Subcutaneous adipose tissue (tissue), 4 donors: ENCODE measurements around the gene P2RX5. TPM values are rescaled to one million over a fixed set of nuclear protein-coding genes. Genes with fewer than 3 reads are reported as not detected.

Source experiments
- total RNA-seq, 4 donors: library from RNA; depleted of rRNA; stranded (reverse); fragments of >200 nt; gene quantifications; one replicate each; pipeline ENCODE4 v1.1.0, GENCODE V29; 2016
- TF ChIP-seq, protein P1 (sequence below): fragments of 450-650 bp; IDR thresholded peaks from one replicate; pipeline ENCODE4 v1.5.1; 2016; ENCODE audit warnings: low read depth, mild to moderate bottlenecking, control low read depth, antibody characterized with exemption, moderate library complexity

Gene P2RX5
- total RNA-seq, 4 donors from 2014 or later, result 0.68 TPM; not detected in 3

DNA sequence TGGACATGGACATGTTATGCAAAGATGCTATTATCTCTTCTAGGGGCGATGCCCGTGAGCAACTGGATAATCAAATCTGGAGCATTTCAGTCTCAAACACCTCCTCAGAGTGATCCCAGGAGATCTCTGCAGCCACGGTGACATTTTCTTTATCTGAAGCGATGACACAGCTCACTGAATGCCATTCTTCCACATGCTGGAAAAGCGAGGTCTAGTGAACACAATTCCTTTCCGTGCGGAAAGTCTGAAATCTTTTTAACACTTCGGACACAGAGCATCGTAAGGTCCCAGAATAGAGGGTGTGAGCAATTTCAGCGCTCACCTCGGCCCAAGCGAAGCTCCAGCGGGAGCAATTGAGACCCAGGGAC, 27.2 kb upstream of the P2RX5 start:
- TF ChIP-seq, protein P1, sequence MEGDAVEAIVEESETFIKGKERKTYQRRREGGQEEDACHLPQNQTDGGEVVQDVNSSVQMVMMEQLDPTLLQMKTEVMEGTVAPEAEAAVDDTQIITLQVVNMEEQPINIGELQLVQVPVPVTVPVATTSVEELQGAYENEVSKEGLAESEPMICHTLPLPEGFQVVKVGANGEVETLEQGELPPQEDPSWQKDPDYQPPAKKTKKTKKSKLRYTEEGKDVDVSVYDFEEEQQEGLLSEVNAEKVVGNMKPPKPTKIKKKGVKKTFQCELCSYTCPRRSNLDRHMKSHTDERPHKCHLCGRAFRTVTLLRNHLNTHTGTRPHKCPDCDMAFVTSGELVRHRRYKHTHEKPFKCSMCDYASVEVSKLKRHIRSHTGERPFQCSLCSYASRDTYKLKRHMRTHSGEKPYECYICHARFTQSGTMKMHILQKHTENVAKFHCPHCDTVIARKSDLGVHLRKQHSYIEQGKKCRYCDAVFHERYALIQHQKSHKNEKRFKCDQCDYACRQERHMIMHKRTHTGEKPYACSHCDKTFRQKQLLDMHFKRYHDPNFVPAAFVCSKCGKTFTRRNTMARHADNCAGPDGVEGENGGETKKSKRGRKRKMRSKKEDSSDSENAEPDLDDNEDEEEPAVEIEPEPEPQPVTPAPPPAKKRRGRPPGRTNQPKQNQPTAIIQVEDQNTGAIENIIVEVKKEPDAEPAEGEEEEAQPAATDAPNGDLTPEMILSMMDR, result no peak

DNA sequence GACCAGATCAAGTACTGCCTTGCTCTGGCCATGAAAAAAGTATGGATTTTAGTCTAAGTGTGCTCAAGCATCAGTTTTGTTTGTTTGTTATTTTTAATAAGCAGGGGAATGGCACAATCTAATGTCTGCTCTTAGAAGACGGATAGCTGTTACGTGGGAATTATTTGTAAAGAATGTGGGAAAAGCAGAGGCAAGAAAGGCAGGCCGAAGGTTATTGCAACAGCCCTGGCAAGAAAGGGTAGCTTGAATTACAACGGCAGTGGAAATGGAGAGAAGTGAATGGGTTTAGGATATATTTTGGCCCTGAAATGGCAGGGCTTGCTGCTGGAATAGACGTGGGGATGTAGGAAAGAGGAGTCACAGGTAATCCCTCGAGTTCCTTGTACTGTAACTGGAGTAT, 26.8 kb upstream of the P2RX5 start:
- TF ChIP-seq, protein P1, result no peak

DNA sequence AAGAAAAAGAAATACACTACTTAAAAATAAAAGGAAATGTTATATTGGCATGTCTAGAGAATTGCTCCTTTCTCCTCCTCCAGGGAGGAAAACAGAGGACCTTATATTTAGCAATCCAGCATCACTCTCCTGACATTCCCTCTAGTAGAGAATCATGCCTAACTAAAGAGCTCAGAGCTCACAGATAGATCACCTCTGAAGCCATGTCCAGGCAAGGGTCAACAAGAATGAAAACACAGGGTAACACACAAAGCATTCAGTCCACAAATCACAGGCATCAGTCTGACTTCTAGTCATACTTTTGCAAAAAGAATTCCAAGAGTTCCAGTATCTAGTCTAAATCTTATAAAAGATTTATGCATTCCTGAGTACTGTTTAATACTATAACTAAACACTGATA, 23.3 kb upstream of the P2RX5 start:
- TF ChIP-seq, protein P1, result no peak

DNA sequence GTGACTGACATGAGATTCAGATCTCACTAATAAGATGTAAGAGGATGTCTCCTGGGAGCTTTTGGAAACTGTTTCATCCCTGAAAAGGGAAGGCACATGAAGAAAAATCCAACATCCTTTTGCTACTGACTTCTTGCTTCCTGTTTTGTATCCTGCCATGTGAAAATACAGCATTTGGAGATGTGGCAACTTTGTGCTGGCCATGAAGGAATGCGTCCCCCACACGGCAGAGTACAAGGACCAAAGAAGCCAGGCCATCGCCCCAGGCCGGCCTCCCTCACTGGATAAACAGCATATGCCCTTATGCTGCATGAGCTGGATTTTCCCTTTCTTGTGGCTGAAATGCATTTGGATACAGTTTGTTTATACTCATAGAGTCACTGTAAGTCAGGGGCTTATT, 22.2 kb upstream of the P2RX5 start:
- TF ChIP-seq, protein P1, result no peak

DNA sequence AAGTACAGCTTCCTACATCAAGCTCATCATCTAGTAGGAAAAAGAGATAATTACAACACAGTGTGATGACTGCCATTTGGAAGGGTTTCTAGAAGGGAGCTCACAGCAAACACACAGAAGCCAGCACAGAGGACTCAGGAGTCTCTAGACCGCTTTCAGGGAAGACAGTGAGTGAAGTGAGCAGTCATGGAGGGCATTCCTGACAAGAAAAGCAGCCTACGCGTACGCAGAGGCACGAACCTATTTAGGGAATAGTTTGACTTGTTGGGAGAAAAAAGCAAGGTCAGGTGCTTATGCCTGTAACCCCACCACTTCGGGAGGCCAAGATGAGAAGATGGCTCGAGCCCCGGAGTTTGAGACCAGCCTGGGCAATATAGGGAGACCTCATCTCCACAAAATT, 19.3 kb upstream of the P2RX5 start:
- TF ChIP-seq, protein P1, result no peak

DNA sequence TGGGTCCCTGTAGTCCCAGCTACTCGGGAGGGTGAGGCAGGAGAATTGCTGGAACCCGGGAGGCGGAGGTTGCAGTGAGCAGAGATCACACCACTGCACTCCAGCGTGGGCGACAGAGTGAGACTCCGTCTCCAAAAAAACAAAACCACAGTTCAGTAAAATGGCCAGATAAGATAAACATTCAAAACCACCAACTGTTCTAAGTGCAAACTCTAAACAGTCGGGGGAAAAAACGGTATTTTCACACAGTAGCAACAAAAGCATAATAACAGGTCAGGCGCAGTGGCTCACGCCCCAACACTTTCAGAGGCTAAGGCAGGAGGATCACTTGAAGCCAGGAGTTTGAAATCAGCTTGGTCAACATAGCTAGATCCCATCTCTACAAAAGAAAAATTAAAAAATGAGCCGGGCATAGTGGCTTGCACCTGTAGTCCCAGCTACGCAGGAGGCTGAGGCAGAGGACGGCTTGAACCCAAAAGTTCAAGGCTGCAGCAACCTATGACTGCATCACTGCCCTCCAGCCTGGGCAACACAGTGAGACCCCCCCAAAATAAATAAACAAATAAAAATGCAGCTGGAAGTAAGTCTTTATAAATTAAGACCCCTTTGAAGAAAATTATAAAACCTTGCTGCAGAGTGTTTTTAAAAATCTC, 17.0 kb upstream of the P2RX5 start:
- TF ChIP-seq, protein P1, result no peak

DNA sequence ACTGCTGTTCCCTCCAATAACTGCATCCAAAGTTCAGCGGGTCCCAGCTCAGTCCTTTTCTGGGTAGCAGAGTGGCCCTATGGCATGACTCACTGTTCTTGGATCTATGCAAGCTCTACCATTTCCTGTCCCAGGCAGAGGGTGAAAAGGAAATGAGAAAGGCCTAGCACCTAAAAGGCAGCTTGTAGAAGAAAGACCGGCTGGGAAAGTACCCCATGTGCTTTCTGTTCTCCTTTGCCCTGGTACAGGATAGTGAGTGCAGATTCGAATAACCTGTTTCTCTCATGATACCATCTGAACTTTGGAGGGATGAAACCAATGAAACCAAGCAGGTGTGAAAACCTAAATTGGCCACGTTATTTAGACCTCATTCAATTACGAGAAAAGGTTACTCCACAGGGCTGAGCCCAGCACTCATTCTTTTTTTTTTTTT, 15.0 kb upstream of the P2RX5 start:
- TF ChIP-seq, protein P1, result no peak
